Prostate gland (tissue), 2 donors: ENCODE results near the gene ELOVL5. TPM values are rescaled to one million over a fixed set of nuclear protein-coding genes. Genes with fewer than 3 reads are reported as not detected.

Source experiments
- DNase-seq: peaks from one replicate; pipeline ENCODE4 v3.0.0-alpha.2; 2019; ENCODE audit warnings: low spot score
- H3K27ac ChIP-seq, 2 donors: fragments of 200-600 bp; sonication (generic); 2 replicates each; pipeline ENCODE4 v1.5.1; 2017 to 2019
- H3K27me3 ChIP-seq: fragments of 200-600 bp; sonication (generic); replicated peaks from 2 replicates; pipeline ENCODE4 v1.5.1; 2019; ENCODE audit not compliant: insufficient read depth
- H3K36me3 ChIP-seq, 2 donors: fragments of 200-600 bp; sonication (generic); 1 replicate in 1 of 2; 2 replicates in 1 of 2; pipeline versions ENCODE4 v1.5.1 to v1.8.1; 2017 to 2019
- H3K4me1 ChIP-seq: fragments of 200-600 bp; sonication (generic); replicated peaks from 2 replicates; pipeline ENCODE4 v1.5.1; 2019
- H3K4me3 ChIP-seq, 2 donors: fragments of 200-600 bp; sonication (generic); 2 replicates each; pipeline ENCODE4 v1.5.1; 2017 to 2019
- H3K9me3 ChIP-seq: fragments of 200-600 bp; sonication (generic); 2 replicates; pipeline ENCODE4 v1.5.1; 2017
- POLR2A ChIP-seq: fragments of 450-650 bp; IDR thresholded peaks from one replicate; pipeline ENCODE4 v1.6.1; 2016; ENCODE audit warnings: antibody characterized with exemption, mild to moderate bottlenecking
- POLR2AphosphoS5 ChIP-seq: sonication (generic); formaldehyde crosslinking; IDR thresholded peaks from one replicate; pipeline ENCODE4 v1.6.1; 2017; ENCODE audit warnings: antibody characterized with exemption
- WGBS: methylation state at CpG from one replicate; pipeline ENCODE4 v1.1.5; 2018; 5-methylcytosine and 5-hydroxymethylcytosine counted together
- intact Hi-C: fragments of 100-400 bp; cut with DNase I; formaldehyde crosslinking; loops from one replicate; pipeline ENCODE4 v1.14.2; 2022
- total RNA-seq, 2 donors: library from RNA; depleted of rRNA; stranded (reverse); fragments of >200 nt; gene quantifications; one replicate each; pipeline ENCODE4 v1.1.0, GENCODE V29; 2016
- TF ChIP-seq, protein P1 (sequence below), 4 experiments: fragments of 200-600 bp in 2 of 4; fragments of 450-650 bp in 2 of 4; sonication (generic) in 2 of 4; IDR thresholded peaks; 1 replicate in 3 of 4; 2 replicates in 1 of 4; pipeline ENCODE4 v1.5.1; 2016 to 2019; ENCODE audit warnings: antibody characterized with exemption in 4 of 4, mild to moderate bottlenecking in 2 of 4, moderate library complexity in 2 of 4

ELOVL5 gene
- total RNA-seq, 2 donors from 2014 or later: 193 to 353 TPM

DNA sequence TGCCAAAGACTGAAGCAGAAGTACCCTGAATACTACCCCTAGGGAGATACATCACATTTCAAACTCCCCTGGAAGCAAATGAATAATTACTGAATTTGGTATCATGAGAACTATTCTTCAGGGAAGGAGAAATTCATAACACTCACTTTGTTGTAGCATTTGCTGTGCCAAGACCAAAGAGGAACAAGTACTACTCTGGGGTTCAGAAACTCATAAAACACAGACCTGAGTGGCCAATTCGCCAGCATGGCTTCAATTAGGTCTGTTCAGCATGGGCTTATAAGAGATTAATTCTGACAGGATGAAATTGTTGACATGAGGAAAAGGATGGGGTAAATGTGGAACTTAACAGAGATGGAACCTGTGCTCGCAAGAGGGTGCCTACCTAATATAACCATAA is 6.5 kb downstream of the ELOVL5 start:
- no peak for DNase-seq
- no peak for TF ChIP-seq POLR2AphosphoS5
- peaks cover 11% of the 10 kb centered on the region for H3K4me1 ChIP-seq
- intact Hi-C loops: no loop called here
- H3K9me3 ChIP-seq: no peaks in the 10 kb centered on the region
- H3K27ac ChIP-seq: peak overlapping the region in 1 of 2 donors; percentile 3
- no peak overlapping the region for H3K4me3 ChIP-seq
- no peaks in the 10 kb centered on the region for H3K36me3 ChIP-seq
- 66% methylated on average over 2 of the region's 2 CpGs for WGBS
- no peaks in the 10 kb centered on the region for H3K27me3 ChIP-seq

DNA sequence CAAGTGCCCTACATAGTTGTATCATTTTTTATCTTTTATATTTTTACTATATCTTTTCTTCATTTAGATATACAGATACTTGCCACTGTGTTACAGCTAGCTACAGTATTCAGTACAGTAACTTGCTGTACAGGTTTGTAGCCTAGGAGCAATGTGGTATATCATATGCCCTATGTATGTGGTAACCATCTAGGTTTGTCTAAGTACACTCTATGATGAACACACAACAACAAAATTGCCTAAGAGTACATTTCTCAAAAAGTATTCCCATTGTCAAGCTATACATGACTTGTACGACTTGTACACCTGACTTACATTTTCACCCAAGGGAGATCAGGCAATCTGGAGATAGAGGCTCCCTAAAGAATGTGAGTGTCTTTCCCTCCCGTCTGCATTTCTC is 8.2 kb downstream of the ELOVL5 start:
- H3K27ac ChIP-seq: no peak overlapping the region
- no peak for DNase-seq
- 75% methylated on average over 2 of the region's 2 CpGs for WGBS
- H3K4me3 ChIP-seq: no peak overlapping the region
- H3K9me3 ChIP-seq: no peaks in the 10 kb centered on the region
- H3K4me1 ChIP-seq: peaks cover 6% of the 10 kb centered on the region
- no peaks in the 10 kb centered on the region for H3K27me3 ChIP-seq
- intact Hi-C loops: no loop called here
- H3K36me3 ChIP-seq: no peaks in the 10 kb centered on the region
- TF ChIP-seq, protein P1, sequence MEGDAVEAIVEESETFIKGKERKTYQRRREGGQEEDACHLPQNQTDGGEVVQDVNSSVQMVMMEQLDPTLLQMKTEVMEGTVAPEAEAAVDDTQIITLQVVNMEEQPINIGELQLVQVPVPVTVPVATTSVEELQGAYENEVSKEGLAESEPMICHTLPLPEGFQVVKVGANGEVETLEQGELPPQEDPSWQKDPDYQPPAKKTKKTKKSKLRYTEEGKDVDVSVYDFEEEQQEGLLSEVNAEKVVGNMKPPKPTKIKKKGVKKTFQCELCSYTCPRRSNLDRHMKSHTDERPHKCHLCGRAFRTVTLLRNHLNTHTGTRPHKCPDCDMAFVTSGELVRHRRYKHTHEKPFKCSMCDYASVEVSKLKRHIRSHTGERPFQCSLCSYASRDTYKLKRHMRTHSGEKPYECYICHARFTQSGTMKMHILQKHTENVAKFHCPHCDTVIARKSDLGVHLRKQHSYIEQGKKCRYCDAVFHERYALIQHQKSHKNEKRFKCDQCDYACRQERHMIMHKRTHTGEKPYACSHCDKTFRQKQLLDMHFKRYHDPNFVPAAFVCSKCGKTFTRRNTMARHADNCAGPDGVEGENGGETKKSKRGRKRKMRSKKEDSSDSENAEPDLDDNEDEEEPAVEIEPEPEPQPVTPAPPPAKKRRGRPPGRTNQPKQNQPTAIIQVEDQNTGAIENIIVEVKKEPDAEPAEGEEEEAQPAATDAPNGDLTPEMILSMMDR (IDR thresholded peaks at IDR 0.05): no peak
- TF ChIP-seq POLR2A (no peak), POLR2AphosphoS5 (no peak)

DNA sequence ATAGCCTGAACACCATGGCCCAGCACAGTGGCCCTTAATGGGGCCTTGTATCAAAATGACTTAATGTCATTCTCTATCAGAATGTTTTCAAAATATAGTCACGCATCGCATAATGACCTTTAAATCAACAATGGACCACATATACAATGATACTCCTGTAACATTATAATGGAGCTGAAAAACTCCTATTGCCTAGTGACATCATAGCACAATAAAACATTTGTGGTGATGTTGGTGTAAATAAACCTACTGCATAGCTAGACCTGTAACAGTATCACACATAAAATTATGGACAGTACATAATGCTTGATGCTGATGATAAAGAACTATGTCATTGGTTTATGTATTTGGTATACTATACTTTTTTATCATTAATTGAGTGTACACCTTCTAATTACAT is 9.3 kb downstream of the ELOVL5 start:
- no peak overlapping the region for H3K27ac ChIP-seq
- H3K27me3 ChIP-seq: no peaks in the 10 kb centered on the region

DNA sequence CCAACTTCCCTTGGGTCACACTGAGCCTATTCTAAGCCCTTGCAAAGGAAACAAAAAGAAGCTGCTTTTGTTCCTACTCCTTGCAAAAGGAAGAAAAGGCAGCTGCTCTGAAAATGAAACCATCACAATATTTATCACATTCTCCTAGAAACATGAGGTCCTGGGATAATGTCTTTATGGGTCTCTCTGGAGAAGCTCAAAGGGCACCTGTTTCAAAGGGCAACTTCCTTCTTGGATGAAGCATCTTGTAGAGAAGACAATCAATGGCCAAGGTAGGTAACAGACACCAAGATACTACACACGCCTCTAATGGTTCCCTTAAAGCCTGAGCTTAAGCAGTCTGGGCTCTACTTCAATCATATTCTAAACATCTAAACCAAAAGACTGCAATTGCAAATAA is 10.4 kb downstream of the ELOVL5 start:
- Histone ChIP-seq H3K27me3 (no peaks in the 10 kb centered on the region), H3K4me3 (no peak overlapping the region), H3K36me3 (no peaks in the 10 kb centered on the region), H3K4me1 (peaks cover 6% of the 10 kb centered on the region), H3K9me3 (no peaks in the 10 kb centered on the region), H3K27ac (no peak overlapping the region)
- DNase-seq: no peak
- WGBS: 83% methylated on average over 1 of the region's 1 CpG
- intact Hi-C loops: no loop called here
- no peak for TF ChIP-seq POLR2AphosphoS5

More for the DNA sequence above, 9.3 kb downstream of the ELOVL5 start:
- TF ChIP-seq, protein P1 (IDR thresholded peaks at IDR 0.05): no peak
- no peak for TF ChIP-seq POLR2A
- TF ChIP-seq POLR2AphosphoS5: no peak
- intact Hi-C loops: no loop called here
- DNase-seq: no peak
- H3K36me3 ChIP-seq: no peaks in the 10 kb centered on the region
- peaks cover 6% of the 10 kb centered on the region for H3K4me1 ChIP-seq
- H3K4me3 ChIP-seq: no peak overlapping the region
- H3K9me3 ChIP-seq: no peaks in the 10 kb centered on the region
- WGBS: 100% methylated on average over 2 of the region's 2 CpGs

DNA sequence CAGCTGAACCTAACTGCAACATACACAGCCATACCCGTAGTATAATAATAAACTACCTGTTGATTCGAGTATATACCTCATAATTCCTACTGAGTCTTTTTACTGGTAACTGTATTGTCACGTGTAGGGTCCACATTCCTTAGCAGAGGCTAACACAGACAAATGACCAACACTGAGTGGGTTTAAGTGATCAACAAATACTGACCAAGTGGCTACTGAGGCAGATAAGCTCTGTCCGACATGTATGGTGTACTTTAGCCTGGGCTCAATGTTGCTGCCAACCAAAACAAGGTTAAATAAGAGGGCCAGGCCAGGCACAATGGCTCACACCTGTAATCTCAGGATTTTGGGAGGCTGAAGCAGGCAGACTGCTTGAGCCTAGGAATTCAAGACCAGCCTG is 12.7 kb downstream of the ELOVL5 start:
- no peaks in the 10 kb centered on the region for H3K27me3 ChIP-seq
- H3K36me3 ChIP-seq: no peaks in the 10 kb centered on the region
- no peaks in the 10 kb centered on the region for H3K9me3 ChIP-seq
- H3K4me1 ChIP-seq: no peaks in the 10 kb centered on the region
- H3K4me3 ChIP-seq: no peak overlapping the region
- DNase-seq: no peak
- no peak for TF ChIP-seq POLR2AphosphoS5
- no peak for TF ChIP-seq POLR2A
- TF ChIP-seq, protein P1 (IDR thresholded peaks at IDR 0.05): no peak
- 82% methylated on average over 4 of the region's 4 CpGs for WGBS
- H3K27ac ChIP-seq: no peak overlapping the region
- intact Hi-C loops: no loop called here

DNA sequence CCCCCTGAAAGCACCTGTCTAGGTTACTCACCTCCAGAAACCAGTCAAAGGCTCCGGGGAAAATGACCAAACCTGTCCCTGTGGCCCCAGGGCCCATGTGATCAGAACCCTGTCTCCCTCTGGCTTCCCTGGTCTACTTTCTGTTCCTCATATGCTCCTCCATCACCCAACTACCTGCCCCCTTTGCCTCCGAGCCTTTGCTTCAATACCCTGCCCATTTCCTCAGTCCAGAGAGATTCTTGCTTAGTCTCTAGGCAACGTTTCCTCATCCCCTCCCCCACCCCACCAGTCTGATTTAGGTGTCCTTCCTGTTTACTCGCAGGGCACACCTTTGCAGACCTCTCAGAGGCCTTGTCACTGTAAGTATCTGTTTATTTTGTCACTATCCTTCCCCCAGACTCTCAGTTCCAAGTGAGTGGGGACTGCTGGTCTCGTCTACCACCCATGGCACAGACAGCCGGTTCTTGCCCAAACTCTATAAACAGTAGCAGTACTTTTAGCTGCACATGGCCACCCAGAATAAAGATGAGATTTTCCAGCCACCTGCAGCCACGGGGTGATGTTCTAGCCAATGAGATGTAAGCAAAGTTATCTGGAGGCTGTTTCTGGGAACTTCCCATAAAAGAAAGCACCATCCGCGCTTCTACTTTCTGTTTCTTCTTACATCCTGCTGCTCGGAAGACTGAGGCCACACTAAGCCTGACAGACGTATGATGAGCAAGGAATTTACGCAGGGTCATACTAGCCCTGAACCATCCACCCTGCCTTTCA is 13.3 kb downstream of the ELOVL5 start:
- Histone ChIP-seq H3K9me3 (no peaks in the 10 kb centered on the region), H3K4me1 (no peaks in the 10 kb centered on the region), H3K4me3 (no peak overlapping the region), H3K36me3 (no peaks in the 10 kb centered on the region), H3K27me3 (no peaks in the 10 kb centered on the region), H3K27ac (peak overlapping the region in 1 of 2 donors; percentile 29)
- WGBS: 77% methylated on average over 12 of the region's 12 CpGs
- no peak for TF ChIP-seq POLR2A
- no peak for TF ChIP-seq POLR2AphosphoS5
- TF ChIP-seq, protein P1 (IDR thresholded peaks at IDR 0.05): no peak
- intact Hi-C loops: no loop called here
- DNase-seq: no peak
